Measurements from ENCODE around the gene NAALADL2. TPM values are rescaled to one million over a fixed set of nuclear protein-coding genes. Genes with fewer than 3 reads are reported as not detected.

Gene NAALADL2
- total and polyA plus RNA-seq, 2 donors = 0.68 to 4.9 TPM

- H3K27ac ChIP-seq (ENCODE audit: low read depth in 1 of 2, low read length in 1 of 2) = no peak overlapping the region
- no peaks in the 10 kb centered on the region for H3K4me1 ChIP-seq (ENCODE audit: control insufficient read depth in 2 of 2, insufficient read depth in 2 of 2, low read length in 2 of 2)
- no peak overlapping the region for H3K4me3 ChIP-seq (ENCODE audit: low read length in 2 of 2)
- no peak for DNase-seq (ENCODE audit: low read depth in 6 of 9, low spot score in 9 of 9)
- H3K9me3 ChIP-seq (ENCODE audit: control insufficient read depth in 2 of 2, insufficient read depth in 1 of 2, low read length in 1 of 2) = no peaks in the 10 kb centered on the region
- H3K36me3 ChIP-seq (ENCODE audit: control insufficient read depth in 2 of 2, insufficient read depth in 2 of 2, low read length in 1 of 2) = no peaks in the 10 kb centered on the region
- no peaks in the 10 kb centered on the region for H3K27me3 ChIP-seq (ENCODE audit: control insufficient read depth in 2 of 2, insufficient read depth in 1 of 2, low read length in 1 of 2)
- WGBS = 96% methylated on average over 4 of the region's 4 CpGs
Measured at GRCh38 chr3:175475765-175476164, 616.6 kb downstream of the NAALADL2 start.

- WGBS = 50% methylated on average over 2 of the region's 2 CpGs
- no peak for DNase-seq (ENCODE audit: low read depth in 6 of 9, low spot score in 9 of 9)
- no peak overlapping the region for H3K27ac ChIP-seq (ENCODE audit: low read depth in 1 of 2, low read length in 1 of 2)
- no peaks in the 10 kb centered on the region for H3K9me3 ChIP-seq (ENCODE audit: control insufficient read depth in 2 of 2, insufficient read depth in 1 of 2, low read length in 1 of 2)
- H3K4me1 ChIP-seq (ENCODE audit: control insufficient read depth in 2 of 2, insufficient read depth in 2 of 2, low read length in 2 of 2) = no peaks in the 10 kb centered on the region
- H3K36me3 ChIP-seq (ENCODE audit: control insufficient read depth in 2 of 2, insufficient read depth in 2 of 2, low read length in 1 of 2) = no peaks in the 10 kb centered on the region
- H3K27me3 ChIP-seq (ENCODE audit: control insufficient read depth in 2 of 2, insufficient read depth in 1 of 2, low read length in 1 of 2) = no peaks in the 10 kb centered on the region
- no peak overlapping the region for H3K4me3 ChIP-seq (ENCODE audit: low read length in 2 of 2)
Measured at GRCh38 chr3:175476489-175476888, 617.4 kb downstream of the NAALADL2 start.

DNA sequence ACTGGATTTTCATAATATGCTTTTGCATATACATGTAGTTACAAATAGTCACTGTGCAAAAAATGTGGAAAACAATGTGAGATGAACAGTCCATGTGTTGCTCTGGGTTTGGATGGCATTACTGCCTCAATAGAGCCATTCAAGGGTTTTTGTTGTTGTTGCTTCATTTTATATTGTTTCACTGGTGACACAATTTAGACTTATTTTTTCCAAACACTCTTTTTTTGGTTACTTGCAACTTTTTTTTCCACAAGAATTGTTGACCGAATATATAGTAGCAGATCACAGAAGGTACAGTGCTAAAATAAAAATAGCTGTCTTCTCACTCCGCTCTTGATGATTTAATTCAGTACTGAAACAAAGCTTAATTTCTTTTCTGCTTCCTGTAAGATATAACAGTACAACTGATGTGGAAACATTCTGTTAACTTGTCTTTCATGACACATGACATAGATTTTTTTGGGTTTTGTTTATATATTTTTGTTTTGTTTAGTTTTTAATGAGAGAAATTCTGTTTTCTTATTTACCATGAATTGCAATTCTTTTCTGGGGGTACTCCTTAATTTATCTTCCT is 618.6 kb downstream of the NAALADL2 start:
- 88% methylated on average over 2 of the region's 2 CpGs for WGBS
- H3K9me3 ChIP-seq (ENCODE audit: control insufficient read depth in 2 of 2, insufficient read depth in 1 of 2, low read length in 1 of 2) = no peaks in the 10 kb centered on the region

GRCh38 chr3:175478301-175478700 is 619.2 kb downstream of the NAALADL2 start:
- no peak overlapping the region for H3K27ac ChIP-seq (ENCODE audit: low read depth in 1 of 2, low read length in 1 of 2)
- no peak overlapping the region for H3K4me3 ChIP-seq (ENCODE audit: low read length in 2 of 2)
- no peaks in the 10 kb centered on the region for H3K36me3 ChIP-seq (ENCODE audit: control insufficient read depth in 2 of 2, insufficient read depth in 2 of 2, low read length in 1 of 2)
- DNase-seq (ENCODE audit: low read depth in 6 of 9, low spot score in 9 of 9) = no peak
- no peaks in the 10 kb centered on the region for H3K9me3 ChIP-seq (ENCODE audit: control insufficient read depth in 2 of 2, insufficient read depth in 1 of 2, low read length in 1 of 2)
- WGBS = 96% methylated on average over 2 of the region's 2 CpGs
- no peaks in the 10 kb centered on the region for H3K27me3 ChIP-seq (ENCODE audit: control insufficient read depth in 2 of 2, insufficient read depth in 1 of 2, low read length in 1 of 2)
- no peaks in the 10 kb centered on the region for H3K4me1 ChIP-seq (ENCODE audit: control insufficient read depth in 2 of 2, insufficient read depth in 2 of 2, low read length in 2 of 2)

More for the DNA sequence above, 618.6 kb downstream of the NAALADL2 start:
- no peak for DNase-seq (ENCODE audit: low read depth in 6 of 9, low spot score in 9 of 9)
- no peak overlapping the region for H3K4me3 ChIP-seq (ENCODE audit: low read length in 2 of 2)
- H3K36me3 ChIP-seq (ENCODE audit: control insufficient read depth in 2 of 2, insufficient read depth in 2 of 2, low read length in 1 of 2) = no peaks in the 10 kb centered on the region
- H3K27ac ChIP-seq (ENCODE audit: low read depth in 1 of 2, low read length in 1 of 2) = no peak overlapping the region
- no peaks in the 10 kb centered on the region for H3K4me1 ChIP-seq (ENCODE audit: control insufficient read depth in 2 of 2, insufficient read depth in 2 of 2, low read length in 2 of 2)
- H3K27me3 ChIP-seq (ENCODE audit: control insufficient read depth in 2 of 2, insufficient read depth in 1 of 2, low read length in 1 of 2) = no peaks in the 10 kb centered on the region

DNA sequence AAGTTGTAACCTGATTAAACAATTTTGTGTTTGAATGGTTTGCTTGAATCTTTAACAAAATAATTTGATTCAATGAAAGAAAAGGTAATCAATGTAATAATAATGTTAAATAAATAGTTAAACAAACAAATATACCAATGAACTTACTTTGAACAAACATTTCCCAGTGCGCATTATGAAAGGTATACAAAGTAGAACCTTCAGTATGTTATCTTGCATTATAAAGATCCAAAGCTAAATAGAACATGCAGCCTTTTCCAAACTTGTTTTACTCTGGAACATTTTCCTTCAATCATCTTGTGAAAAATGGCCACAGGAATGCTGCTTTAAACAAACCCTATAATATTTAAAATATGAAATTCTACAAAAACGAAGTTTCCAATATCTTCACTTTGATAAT is 620.0 kb downstream of the NAALADL2 start:
- Histone ChIP-seq H3K36me3 (ENCODE audit: control insufficient read depth in 2 of 2, insufficient read depth in 2 of 2, low read length in 1 of 2) (no peaks in the 10 kb centered on the region), H3K4me1 (ENCODE audit: control insufficient read depth in 2 of 2, insufficient read depth in 2 of 2, low read length in 2 of 2) (no peaks in the 10 kb centered on the region), H3K4me3 (ENCODE audit: low read length in 2 of 2) (no peak overlapping the region), H3K27ac (ENCODE audit: low read depth in 1 of 2, low read length in 1 of 2) (no peak overlapping the region), H3K27me3 (ENCODE audit: control insufficient read depth in 2 of 2, insufficient read depth in 1 of 2, low read length in 1 of 2) (no peaks in the 10 kb centered on the region), H3K9me3 (ENCODE audit: control insufficient read depth in 2 of 2, insufficient read depth in 1 of 2, low read length in 1 of 2) (no peaks in the 10 kb centered on the region)
- WGBS = 90% methylated on average over 2 of the region's 2 CpGs
- DNase-seq (ENCODE audit: low read depth in 6 of 9, low spot score in 9 of 9) = no peak

GRCh38 chr3:175479800-175480199 is 620.7 kb downstream of the NAALADL2 start:
- no peaks in the 10 kb centered on the region for H3K36me3 ChIP-seq (ENCODE audit: control insufficient read depth in 2 of 2, insufficient read depth in 2 of 2, low read length in 1 of 2)
- H3K9me3 ChIP-seq (ENCODE audit: control insufficient read depth in 2 of 2, insufficient read depth in 1 of 2, low read length in 1 of 2) = no peaks in the 10 kb centered on the region
- no peaks in the 10 kb centered on the region for H3K4me1 ChIP-seq (ENCODE audit: control insufficient read depth in 2 of 2, insufficient read depth in 2 of 2, low read length in 2 of 2)
- no peaks in the 10 kb centered on the region for H3K27me3 ChIP-seq (ENCODE audit: control insufficient read depth in 2 of 2, insufficient read depth in 1 of 2, low read length in 1 of 2)
- DNase-seq (ENCODE audit: low read depth in 6 of 9, low spot score in 9 of 9) = no peak
- H3K27ac ChIP-seq (ENCODE audit: low read depth in 1 of 2, low read length in 1 of 2) = no peak overlapping the region
- no peak overlapping the region for H3K4me3 ChIP-seq (ENCODE audit: low read length in 2 of 2)

DNA sequence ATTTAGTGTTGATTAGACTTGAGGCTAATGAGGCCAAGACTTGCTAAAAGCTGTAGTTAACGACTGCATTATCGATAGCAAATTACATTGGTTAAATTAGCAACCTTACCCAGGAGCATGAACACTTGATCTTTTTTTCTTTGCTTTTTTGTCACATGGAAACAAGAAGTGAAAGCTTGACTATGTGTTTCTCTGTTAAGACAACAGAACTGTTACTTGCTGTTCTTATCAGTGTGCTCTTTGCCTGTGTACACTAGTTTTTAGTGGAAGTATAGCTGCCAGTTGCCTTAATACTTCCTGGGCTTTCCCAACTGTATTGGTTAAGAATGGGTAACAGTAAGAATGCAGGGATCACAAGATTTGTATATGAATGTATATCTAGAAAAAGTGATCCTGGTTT is 625.5 kb downstream of the NAALADL2 start:
- Histone ChIP-seq H3K4me1 (ENCODE audit: control insufficient read depth in 2 of 2, insufficient read depth in 2 of 2, low read length in 2 of 2) (no peaks in the 10 kb centered on the region), H3K36me3 (ENCODE audit: control insufficient read depth in 2 of 2, insufficient read depth in 2 of 2, low read length in 1 of 2) (no peaks in the 10 kb centered on the region), H3K4me3 (ENCODE audit: low read length in 2 of 2) (no peak overlapping the region), H3K27me3 (ENCODE audit: control insufficient read depth in 2 of 2, insufficient read depth in 1 of 2, low read length in 1 of 2) (no peaks in the 10 kb centered on the region), H3K9me3 (ENCODE audit: control insufficient read depth in 2 of 2, insufficient read depth in 1 of 2, low read length in 1 of 2) (no peaks in the 10 kb centered on the region), H3K27ac (ENCODE audit: low read depth in 1 of 2, low read length in 1 of 2) (no peak overlapping the region)
- peak in 1 of 9 donors; percentile 5 for DNase-seq (ENCODE audit: low read depth in 6 of 9, low spot score in 9 of 9)
- 99% methylated on average over 2 of the region's 2 CpGs for WGBS

- no peak for DNase-seq (ENCODE audit: low read depth in 6 of 9, low spot score in 9 of 9)
- Histone ChIP-seq H3K27ac (ENCODE audit: low read depth in 1 of 2, low read length in 1 of 2) (no peak overlapping the region), H3K27me3 (ENCODE audit: control insufficient read depth in 2 of 2, insufficient read depth in 1 of 2, low read length in 1 of 2) (no peaks in the 10 kb centered on the region), H3K36me3 (ENCODE audit: control insufficient read depth in 2 of 2, insufficient read depth in 2 of 2, low read length in 1 of 2) (no peaks in the 10 kb centered on the region), H3K4me3 (ENCODE audit: low read length in 2 of 2) (no peak overlapping the region), H3K4me1 (ENCODE audit: control insufficient read depth in 2 of 2, insufficient read depth in 2 of 2, low read length in 2 of 2) (no peaks in the 10 kb centered on the region), H3K9me3 (ENCODE audit: control insufficient read depth in 2 of 2, insufficient read depth in 1 of 2, low read length in 1 of 2) (no peaks in the 10 kb centered on the region)
- WGBS = 100% methylated on average over 1 of the region's 1 CpG
Measured at GRCh38 chr3:175485436-175485835, 626.3 kb downstream of the NAALADL2 start.

GRCh38 chr3:175486255-175486654 is 627.1 kb downstream of the NAALADL2 start:
- DNase-seq (ENCODE audit: low read depth in 6 of 9, low spot score in 9 of 9) = no peak

GRCh38 chr3:175489406-175489805 is 630.3 kb downstream of the NAALADL2 start:
- 82% methylated on average over 1 of the region's 1 CpG for WGBS
- no peak for DNase-seq (ENCODE audit: low read depth in 6 of 9, low spot score in 9 of 9)
- H3K27ac ChIP-seq (ENCODE audit: low read depth in 1 of 2, low read length in 1 of 2) = no peak overlapping the region

More at GRCh38 chr3:175486255-175486654, 627.1 kb downstream of the NAALADL2 start:
- Histone ChIP-seq H3K27ac (ENCODE audit: low read depth in 1 of 2, low read length in 1 of 2) (no peak overlapping the region), H3K4me1 (ENCODE audit: control insufficient read depth in 2 of 2, insufficient read depth in 2 of 2, low read length in 2 of 2) (no peaks in the 10 kb centered on the region), H3K4me3 (ENCODE audit: low read length in 2 of 2) (no peak overlapping the region), H3K36me3 (ENCODE audit: control insufficient read depth in 2 of 2, insufficient read depth in 2 of 2, low read length in 1 of 2) (no peaks in the 10 kb centered on the region), H3K27me3 (ENCODE audit: control insufficient read depth in 2 of 2, insufficient read depth in 1 of 2, low read length in 1 of 2) (no peaks in the 10 kb centered on the region), H3K9me3 (ENCODE audit: control insufficient read depth in 2 of 2, insufficient read depth in 1 of 2, low read length in 1 of 2) (no peaks in the 10 kb centered on the region)
- 90% methylated on average over 6 of the region's 6 CpGs for WGBS

More at GRCh38 chr3:175489406-175489805, 630.3 kb downstream of the NAALADL2 start:
- no peak overlapping the region for H3K4me3 ChIP-seq (ENCODE audit: low read length in 2 of 2)
- no peaks in the 10 kb centered on the region for H3K27me3 ChIP-seq (ENCODE audit: control insufficient read depth in 2 of 2, insufficient read depth in 1 of 2, low read length in 1 of 2)
- no peaks in the 10 kb centered on the region for H3K4me1 ChIP-seq (ENCODE audit: control insufficient read depth in 2 of 2, insufficient read depth in 2 of 2, low read length in 2 of 2)
- H3K9me3 ChIP-seq (ENCODE audit: control insufficient read depth in 2 of 2, insufficient read depth in 1 of 2, low read length in 1 of 2) = no peaks in the 10 kb centered on the region
- no peaks in the 10 kb centered on the region for H3K36me3 ChIP-seq (ENCODE audit: control insufficient read depth in 2 of 2, insufficient read depth in 2 of 2, low read length in 1 of 2)

All from thymus (tissue), 11 donors.